Suprapubic skin (tissue), 4 donors: ENCODE results near the gene PIWIL4. TPM values are rescaled to one million over a fixed set of nuclear protein-coding genes. Genes with fewer than 3 reads are reported as not detected.

Source experiments
- DNase-seq, 2 donors: peaks; one replicate each; pipeline ENCODE4 v3.0.0-alpha.2; 2019; ENCODE audit warnings: low spot score in 2 of 2
- H3K27ac ChIP-seq: fragments of 200-600 bp; sonication (generic); one replicate; pipeline ENCODE4 v1.5.1; 2019
- H3K27me3 ChIP-seq: fragments of 200-600 bp; sonication (generic); one replicate; pipeline ENCODE4 v1.5.1; 2019
- H3K36me3 ChIP-seq: fragments of 200-600 bp; sonication (generic); one replicate; pipeline ENCODE4 v1.5.1; 2019
- H3K4me1 ChIP-seq: fragments of 200-600 bp; sonication (generic); one replicate; pipeline ENCODE4 v1.5.1; 2019
- H3K4me3 ChIP-seq: fragments of 200-600 bp; sonication (generic); one replicate; pipeline ENCODE4 v1.5.1; 2019; ENCODE audit warnings: mild to moderate bottlenecking
- H3K9me3 ChIP-seq: fragments of 200-600 bp; sonication (generic); one replicate; pipeline ENCODE4 v1.5.1; 2019
- EP300 ChIP-seq: sonication (generic); formaldehyde crosslinking; IDR thresholded peaks from one replicate; pipeline ENCODE4 v1.6.1; 2017; ENCODE audit warnings: antibody characterized with exemption
- POLR2A ChIP-seq, 2 donors: fragments of 450-650 bp; IDR thresholded peaks; one replicate each; pipeline ENCODE4 v1.6.1; 2017; ENCODE audit warnings: antibody characterized with exemption in 2 of 2, mild to moderate bottlenecking in 2 of 2, moderate library complexity in 2 of 2
- POLR2AphosphoS5 ChIP-seq, 3 donors: sonication (generic); formaldehyde crosslinking; IDR thresholded peaks; one replicate each; pipeline ENCODE4 v1.6.1; 2017; ENCODE audit warnings: antibody characterized with exemption in 3 of 3
- WGBS: methylation state at CpG from one replicate; pipeline ENCODE4 v1.1.5; 2018; 5-methylcytosine and 5-hydroxymethylcytosine counted together
- total RNA-seq, 4 donors: library from RNA; depleted of rRNA; stranded (reverse); fragments of >200 nt; gene quantifications; one replicate each; pipeline ENCODE4 v1.1.0, GENCODE V29; 2016
- TF ChIP-seq, protein P1 (sequence below), 2 donors: fragments of 200-600 bp in 1 of 2; fragments of 450-650 bp in 1 of 2; sonication (generic) in 1 of 2; IDR thresholded peaks; one replicate each; pipeline ENCODE4 v1.5.1; 2016 to 2019; ENCODE audit warnings: antibody characterized with exemption in 2 of 2, mild to moderate bottlenecking in 1 of 2, moderate library complexity in 1 of 2

PIWIL4 gene
- total RNA-seq, 4 donors from 2014 or later: 0.91 to 2.5 (median 1.8) TPM

GRCh38 chr11:94588366-94588942 is 21.3 kb downstream of the PIWIL4 start:
- TF ChIP-seq, protein P1, sequence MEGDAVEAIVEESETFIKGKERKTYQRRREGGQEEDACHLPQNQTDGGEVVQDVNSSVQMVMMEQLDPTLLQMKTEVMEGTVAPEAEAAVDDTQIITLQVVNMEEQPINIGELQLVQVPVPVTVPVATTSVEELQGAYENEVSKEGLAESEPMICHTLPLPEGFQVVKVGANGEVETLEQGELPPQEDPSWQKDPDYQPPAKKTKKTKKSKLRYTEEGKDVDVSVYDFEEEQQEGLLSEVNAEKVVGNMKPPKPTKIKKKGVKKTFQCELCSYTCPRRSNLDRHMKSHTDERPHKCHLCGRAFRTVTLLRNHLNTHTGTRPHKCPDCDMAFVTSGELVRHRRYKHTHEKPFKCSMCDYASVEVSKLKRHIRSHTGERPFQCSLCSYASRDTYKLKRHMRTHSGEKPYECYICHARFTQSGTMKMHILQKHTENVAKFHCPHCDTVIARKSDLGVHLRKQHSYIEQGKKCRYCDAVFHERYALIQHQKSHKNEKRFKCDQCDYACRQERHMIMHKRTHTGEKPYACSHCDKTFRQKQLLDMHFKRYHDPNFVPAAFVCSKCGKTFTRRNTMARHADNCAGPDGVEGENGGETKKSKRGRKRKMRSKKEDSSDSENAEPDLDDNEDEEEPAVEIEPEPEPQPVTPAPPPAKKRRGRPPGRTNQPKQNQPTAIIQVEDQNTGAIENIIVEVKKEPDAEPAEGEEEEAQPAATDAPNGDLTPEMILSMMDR (IDR thresholded peaks at IDR 0.05): no peak
- no peak for TF ChIP-seq POLR2A (IDR thresholded peaks at IDR 0.05)
- Histone ChIP-seq H3K27me3 (no peaks in the 10 kb centered on the region), H3K27ac (no peak overlapping the region), H3K4me3 (no peak overlapping the region), H3K36me3 (peaks cover 12% of the 10 kb centered on the region), H3K4me1 (no peaks in the 10 kb centered on the region), H3K9me3 (no peaks in the 10 kb centered on the region)
- no peak for DNase-seq
- 51% methylated on average over 2 of the region's 2 CpGs for WGBS

DNA sequence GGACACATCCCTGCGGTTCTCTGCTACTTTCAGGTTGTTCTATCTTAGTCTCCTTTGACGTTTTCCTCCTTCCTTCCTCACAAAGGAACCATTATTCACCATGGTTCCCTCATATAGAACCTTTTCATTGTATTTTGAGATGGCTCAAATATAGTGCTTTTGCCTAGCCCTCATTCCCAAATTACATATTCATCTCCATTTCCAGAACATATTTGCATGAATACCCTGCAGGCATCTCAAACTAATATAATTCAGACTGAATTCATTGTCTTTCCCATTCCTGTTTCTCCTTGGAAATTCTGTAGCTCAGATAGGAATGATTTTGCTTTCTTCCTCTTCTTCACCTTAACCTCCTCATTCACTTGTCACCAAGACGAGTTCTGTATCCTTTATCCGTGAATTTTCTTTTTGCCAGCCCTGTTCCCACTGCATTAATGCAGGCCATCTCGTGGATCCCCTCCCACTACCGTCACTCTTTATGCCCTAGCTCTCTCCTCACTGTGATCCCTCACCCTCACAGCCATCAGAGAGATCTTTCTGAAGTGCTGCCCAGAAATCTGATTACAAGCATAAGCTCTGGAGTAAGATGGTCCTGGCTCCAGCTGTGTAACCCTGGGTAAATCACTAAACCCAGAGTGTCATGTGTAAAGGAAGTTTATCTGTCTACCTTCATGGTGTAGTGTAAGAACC is 23.3 kb downstream of the PIWIL4 start:
- 63% methylated on average over 6 of the region's 6 CpGs for WGBS
- Histone ChIP-seq H3K9me3 (no peaks in the 10 kb centered on the region), H3K4me3 (no peak overlapping the region), H3K4me1 (no peaks in the 10 kb centered on the region), H3K27me3 (no peaks in the 10 kb centered on the region), H3K36me3 (peaks cover 12% of the 10 kb centered on the region), H3K27ac (no peak overlapping the region)
- TF ChIP-seq POLR2A (IDR thresholded peaks at IDR 0.05) (no peak), POLR2AphosphoS5 (IDR thresholded peaks at IDR 0.05) (no peak), EP300 (no peak)
- TF ChIP-seq, protein P1 (IDR thresholded peaks at IDR 0.05): no peak
- DNase-seq: no peak

- WGBS: 74% methylated on average over 2 of the region's 2 CpGs
- H3K27me3 ChIP-seq: no peaks in the 10 kb centered on the region
- H3K27ac ChIP-seq: no peak overlapping the region
- H3K36me3 ChIP-seq: peaks cover 12% of the 10 kb centered on the region
- H3K9me3 ChIP-seq: no peaks in the 10 kb centered on the region
- DNase-seq: no peak
- TF ChIP-seq EP300 (no peak), POLR2A (IDR thresholded peaks at IDR 0.05) (no peak), POLR2AphosphoS5 (IDR thresholded peaks at IDR 0.05) (no peak)
- TF ChIP-seq, protein P1 (IDR thresholded peaks at IDR 0.05): no peak
- no peaks in the 10 kb centered on the region for H3K4me1 ChIP-seq
- no peak overlapping the region for H3K4me3 ChIP-seq
Measured at GRCh38 chr11:94593030-94593429, 25.9 kb downstream of the PIWIL4 start.

GRCh38 chr11:94595076-94595475 is 27.9 kb downstream of the PIWIL4 start:
- no peak for TF ChIP-seq POLR2AphosphoS5 (IDR thresholded peaks at IDR 0.05)
- Histone ChIP-seq H3K27me3 (no peaks in the 10 kb centered on the region), H3K9me3 (no peaks in the 10 kb centered on the region), H3K4me3 (no peak overlapping the region), H3K4me1 (no peaks in the 10 kb centered on the region), H3K27ac (no peak overlapping the region), H3K36me3 (peaks cover 4% of the 10 kb centered on the region)
- DNase-seq: no peak
- 79% methylated on average over 6 of the region's 6 CpGs for WGBS

GRCh38 chr11:94597896-94598295 is 30.7 kb downstream of the PIWIL4 start:
- Histone ChIP-seq H3K9me3 (no peaks in the 10 kb centered on the region), H3K36me3 (no peaks in the 10 kb centered on the region), H3K27me3 (no peaks in the 10 kb centered on the region), H3K4me1 (no peaks in the 10 kb centered on the region), H3K4me3 (no peak overlapping the region), H3K27ac (no peak overlapping the region)
- TF ChIP-seq POLR2A (IDR thresholded peaks at IDR 0.05) (no peak), POLR2AphosphoS5 (IDR thresholded peaks at IDR 0.05) (no peak), EP300 (no peak)
- TF ChIP-seq, protein P1 (IDR thresholded peaks at IDR 0.05): no peak
- 77% methylated on average over 2 of the region's 2 CpGs for WGBS
- DNase-seq: no peak
